ENCODE results near the gene SH3BP1. TPM values are rescaled to one million over a fixed set of nuclear protein-coding genes. Genes with fewer than 3 reads are reported as not detected.

The SH3BP1 gene
- total and polyA plus RNA-seq, 2 of the 13 experiments (the other 11 are each of a cell fraction or from before 2014, with no cell fraction given): 8.4 to 18.5 TPM

GRCh38 chr22:37639070-37639760 is at the start of gene SH3BP1 (continued):
- TF ChIP-seq NPAS2 (CRISPR knock-in tag; IDR thresholded peaks at IDR 0.05; ENCODE audit: borderline replicate concordance) (no peak), FOXJ3 (CRISPR knock-in tag; IDR thresholded peaks at IDR 0.05; ENCODE audit: borderline replicate concordance) (no peak), TP53 (CRISPR knock-in tag; conservative IDR thresholded peaks at IDR 0.05) (no peak), NKX3-1 (CRISPR knock-in tag; IDR thresholded peaks at IDR 0.05) (no peak), MXI1 (IDR thresholded peaks at IDR 0.05; ENCODE audit: borderline replicate concordance, low read depth, low read length) (no peak; the same call in 2 of the 3 replicates), ZNF224 (CRISPR knock-in tag; IDR thresholded peaks at IDR 0.05) (no peak), MAFG (CRISPR knock-in tag; IDR thresholded peaks at IDR 0.05) (no peak), ZNF234 (CRISPR knock-in tag; conservative IDR thresholded peaks at IDR 0.05) (no peak), HHEX (CRISPR knock-in tag; IDR thresholded peaks at IDR 0.05) (no peak), ZNF253 (CRISPR knock-in tag; IDR thresholded peaks at IDR 0.05; ENCODE audit: borderline replicate concordance) (no peak), CEBPB (IDR thresholded peaks at IDR 0.05; ENCODE audit: borderline replicate concordance, low read depth, low read length) (no peak), NFE2 (CRISPR knock-in tag; IDR thresholded peaks at IDR 0.05) (no peak), STAG1 (CRISPR knock-in tag; IDR thresholded peaks at IDR 0.05) (no peak; the same call in 1 of the 2 replicates), SAP130 (CRISPR knock-in tag; IDR thresholded peaks at IDR 0.05; ENCODE audit: low read depth) (peak; percentile 68), ZNF124 (CRISPR knock-in tag; IDR thresholded peaks at IDR 0.05) (no peak), MATR3 (CRISPR knock-in tag; IDR thresholded peaks at IDR 0.05) (no peak), KLF15 (CRISPR knock-in tag; IDR thresholded peaks at IDR 0.05; ENCODE audit: borderline replicate concordance) (no peak), ZNF704 (CRISPR knock-in tag; IDR thresholded peaks at IDR 0.05; ENCODE audit: borderline replicate concordance) (no peak), ZNF816 (CRISPR knock-in tag; IDR thresholded peaks at IDR 0.05; ENCODE audit: borderline replicate concordance) (no peak), ZNF333 (CRISPR knock-in tag; IDR thresholded peaks at IDR 0.05; ENCODE audit: borderline replicate concordance) (no peak), ZBTB46 (CRISPR knock-in tag; IDR thresholded peaks at IDR 0.05; ENCODE audit: borderline replicate concordance) (no peak), PTBP1 (IDR thresholded peaks at IDR 0.05; ENCODE audit: low read depth, low read length, poor library complexity, severe bottlenecking) (no peak), REL (CRISPR knock-in tag; conservative IDR thresholded peaks at IDR 0.05) (no peak), XRCC5 (optimal IDR thresholded peaks at IDR 0.05; ENCODE audit: low read length) (peak; percentile 26), FOXA1 (IDR thresholded peaks at IDR 0.05) (no peak), FOXA1 (CRISPR knock-in tag; IDR thresholded peaks at IDR 0.05) (no peak), PRDM15 (CRISPR knock-in tag; IDR thresholded peaks at IDR 0.05) (no peak)

All from HepG2 (cell line).